NCI-H2227 (cell line): ENCODE results near the gene TIPIN.
"Not testable (repeated sequence)": the region's sequence is repeated elsewhere in the genome, so short reads cannot be mapped to it uniquely, and the experiment has no call there.

Experiments
- DNase-seq: peaks from one replicate; lab custom pipeline; 2025; ENCODE audit not compliant: unreplicated experiment; lab: John Stamatoyannopoulos, UW

TIPIN gene, protein sequence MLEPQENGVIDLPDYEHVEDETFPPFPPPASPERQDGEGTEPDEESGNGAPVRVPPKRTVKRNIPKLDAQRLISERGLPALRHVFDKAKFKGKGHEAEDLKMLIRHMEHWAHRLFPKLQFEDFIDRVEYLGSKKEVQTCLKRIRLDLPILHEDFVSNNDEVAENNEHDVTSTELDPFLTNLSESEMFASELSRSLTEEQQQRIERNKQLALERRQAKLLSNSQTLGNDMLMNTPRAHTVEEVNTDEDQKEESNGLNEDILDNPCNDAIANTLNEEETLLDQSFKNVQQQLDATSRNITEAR

DNA sequence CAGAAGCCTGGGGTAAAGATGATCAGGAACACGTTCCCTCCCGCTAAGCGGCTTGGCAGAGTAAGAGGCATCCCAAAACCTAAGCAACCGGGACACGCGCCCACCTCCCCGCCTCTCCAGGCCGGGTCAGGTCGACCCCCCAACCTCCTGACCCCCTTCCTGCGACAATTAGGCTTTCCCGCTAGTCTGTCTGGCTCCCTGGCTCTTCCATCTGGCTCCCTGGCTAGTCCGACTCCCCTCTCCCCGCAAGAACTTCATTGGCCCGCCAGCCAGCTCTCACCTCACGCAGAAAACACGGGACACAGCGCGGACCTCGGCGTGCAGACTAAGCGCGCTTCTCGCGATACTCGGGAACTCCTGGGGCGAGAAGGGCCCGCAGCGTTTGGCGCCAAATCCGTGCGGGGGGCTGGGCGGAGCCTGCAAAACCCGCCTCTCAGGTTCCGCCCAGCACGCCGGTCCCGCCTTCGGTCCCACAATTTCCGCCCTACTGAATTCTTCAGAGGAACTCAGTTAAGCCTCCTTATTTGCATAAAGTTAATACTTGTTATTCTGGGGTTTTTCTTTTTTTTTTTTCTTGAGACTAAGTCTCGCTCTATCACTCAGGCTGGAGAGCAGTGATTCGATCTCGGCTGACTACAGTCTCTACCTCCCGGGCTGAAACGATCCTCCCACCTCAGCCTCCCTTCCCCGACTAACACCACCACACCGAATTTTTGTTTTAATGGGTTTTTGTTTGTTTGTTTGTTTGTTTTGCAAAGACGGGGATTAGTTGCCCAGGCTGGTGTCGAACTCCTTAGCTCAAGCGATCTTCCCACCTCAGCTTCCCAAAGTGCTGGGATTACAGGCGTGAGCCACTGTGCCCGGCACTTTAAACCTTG, at the start of gene TIPIN:
TSS of gene TIPIN (minus strand) at position 327 of the 878 bp plus-strand sequence. CDS start 3,738 bp downstream, outside the sequence.
- DNase-seq = peak; percentile 95

- no peak for DNase-seq
Measured at GRCh38 chr15:66405615-66406014, 49.1 kb upstream of the TIPIN start.

- no peak for DNase-seq
Measured at GRCh38 chr15:66405007-66405406, 48.5 kb upstream of the TIPIN start.

- DNase-seq = no peak
Measured at GRCh38 chr15:66404532-66404931, 48.0 kb upstream of the TIPIN start.

GRCh38 chr15:66404122-66404521, 47.6 kb upstream of the TIPIN start:
- DNase-seq = no peak

- DNase-seq = no peak
Measured at GRCh38 chr15:66403323-66403722, 46.8 kb upstream of the TIPIN start.

DNA sequence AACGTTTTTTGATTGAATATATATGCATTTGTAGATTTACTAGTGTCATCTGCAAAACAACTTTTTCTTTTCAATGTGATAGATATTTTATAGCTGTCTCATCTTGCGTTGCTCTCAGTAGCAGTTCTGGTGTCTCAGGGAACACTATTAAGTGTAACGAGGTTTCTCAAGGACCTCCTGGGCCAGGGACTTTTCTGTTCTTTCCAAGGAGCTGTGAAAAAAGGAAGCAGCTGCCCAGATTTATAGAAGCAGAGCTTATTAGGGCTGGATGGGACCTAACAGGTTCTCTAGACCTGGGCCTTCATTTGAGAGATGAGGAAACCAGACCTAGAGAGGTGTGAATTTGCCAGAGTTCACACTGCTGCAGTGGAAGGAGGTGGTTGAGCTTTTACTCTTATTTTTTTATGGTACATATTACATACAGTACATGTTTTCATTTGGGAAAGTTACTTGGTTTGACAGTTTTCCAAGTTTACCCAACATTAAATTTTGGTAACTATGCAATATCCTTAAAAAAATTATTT, 46.3 kb upstream of the TIPIN start:
- no peak for DNase-seq

DNA sequence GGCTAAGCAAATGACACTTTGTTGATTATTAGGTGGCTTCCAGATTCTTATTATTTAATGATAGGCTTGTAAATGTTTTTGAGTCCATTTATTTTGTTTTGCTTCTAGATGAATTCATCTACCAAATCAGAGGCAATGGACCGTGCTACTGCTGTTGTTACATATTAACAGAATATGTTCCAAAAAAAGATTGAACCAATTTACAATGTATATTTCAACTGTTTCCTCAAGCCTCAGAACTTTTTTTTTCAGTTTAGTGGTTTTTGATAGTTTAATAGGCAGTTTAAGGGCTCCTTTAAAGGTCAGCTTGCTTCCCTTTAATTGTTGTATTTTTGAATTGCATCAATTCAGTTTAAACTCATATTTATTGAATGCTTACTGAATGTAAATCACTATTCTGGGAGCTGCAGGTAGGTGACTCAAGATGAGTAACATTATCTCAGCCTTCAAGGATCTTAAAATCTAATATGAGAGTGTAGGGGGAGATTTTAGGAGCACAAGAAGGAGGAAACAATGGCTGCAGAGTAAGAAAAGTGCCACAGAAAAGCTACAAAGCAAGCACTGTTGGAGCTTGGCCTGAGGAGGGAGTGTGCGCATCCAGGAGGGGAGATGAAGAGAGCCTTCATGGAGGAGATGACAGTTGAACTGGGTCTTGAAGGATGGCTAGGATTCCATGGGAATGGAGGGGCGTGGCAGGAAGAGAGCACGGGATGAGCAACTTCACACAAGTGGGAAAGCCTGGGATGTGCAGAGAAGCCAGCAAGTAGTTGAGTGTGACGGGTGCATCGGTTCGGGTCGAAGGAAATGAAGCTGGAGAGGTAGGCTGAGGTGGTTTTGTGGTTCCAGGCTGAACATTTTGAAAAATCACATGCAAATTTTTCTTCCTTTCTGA, 44.9 kb upstream of the TIPIN start:
- DNase-seq = no peak

- DNase-seq = no peak
Measured at GRCh38 chr15:66400351-66400774, 43.9 kb upstream of the TIPIN start.

DNA sequence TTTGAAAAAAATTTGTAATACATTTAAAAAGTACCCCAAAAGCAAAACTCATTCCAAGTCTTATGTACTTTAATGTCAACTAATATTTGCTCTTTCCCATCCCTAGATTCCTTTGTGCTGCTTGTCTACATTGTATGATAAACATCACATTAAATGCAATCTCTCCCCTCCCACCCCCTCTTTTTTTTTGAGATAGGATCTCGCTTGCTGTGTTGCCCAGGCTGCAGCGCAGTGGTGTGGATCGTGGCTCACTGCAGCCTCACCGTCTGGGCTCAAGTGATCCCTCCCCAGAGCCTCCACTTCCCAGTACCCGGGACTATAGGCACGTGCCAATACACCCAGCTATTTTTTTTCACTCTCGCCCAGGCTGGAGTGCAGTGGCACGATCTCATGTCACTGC, 42.8 kb upstream of the TIPIN start:
- no peak for DNase-seq

- DNase-seq = no peak
Measured at GRCh38 chr15:66394915-66395314, 38.4 kb upstream of the TIPIN start.

DNA sequence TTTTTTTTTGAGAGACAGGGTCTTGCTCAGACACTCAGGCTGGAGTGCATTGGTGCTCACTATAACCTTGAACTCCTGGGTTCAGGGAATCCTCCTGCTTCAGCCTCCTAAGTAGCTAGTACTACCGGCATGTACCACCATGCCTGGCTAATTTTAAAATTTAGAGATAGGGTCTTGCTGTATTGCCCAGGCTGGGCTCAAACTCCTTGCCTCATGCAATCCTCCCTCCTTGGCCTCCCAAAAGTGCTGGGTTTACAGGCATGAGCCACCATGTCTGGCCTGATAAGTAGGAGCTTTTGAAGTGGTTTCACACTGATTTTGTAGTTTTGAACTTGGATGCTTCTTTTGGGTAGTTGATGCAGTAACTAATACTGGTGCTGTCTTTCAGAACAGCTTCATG, 38.0 kb upstream of the TIPIN start:
- DNase-seq = no peak

DNA sequence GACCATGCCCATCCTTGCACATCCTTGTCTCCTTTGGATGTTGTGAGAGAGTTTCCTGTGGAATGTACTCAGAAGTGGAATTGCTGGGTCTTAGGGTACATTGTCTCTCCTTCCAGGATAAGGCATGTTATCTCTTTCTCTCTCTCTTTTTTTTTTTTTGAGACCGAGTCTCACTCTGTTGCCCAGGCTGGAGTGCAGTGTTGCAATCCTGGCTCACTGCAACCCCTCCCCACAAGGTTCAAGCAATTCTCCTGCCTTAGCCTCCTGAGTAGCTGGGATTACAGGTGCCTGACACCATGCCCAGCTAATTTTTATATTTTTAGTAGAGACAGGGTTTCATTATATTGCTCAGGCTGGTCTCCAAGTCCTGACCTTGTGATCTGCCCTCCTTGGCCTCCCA, 36.6 kb upstream of the TIPIN start:
- not testable (repeated sequence) for DNase-seq

GRCh38 chr15:66390678-66391077, 34.2 kb upstream of the TIPIN start:
- no peak for DNase-seq

DNA sequence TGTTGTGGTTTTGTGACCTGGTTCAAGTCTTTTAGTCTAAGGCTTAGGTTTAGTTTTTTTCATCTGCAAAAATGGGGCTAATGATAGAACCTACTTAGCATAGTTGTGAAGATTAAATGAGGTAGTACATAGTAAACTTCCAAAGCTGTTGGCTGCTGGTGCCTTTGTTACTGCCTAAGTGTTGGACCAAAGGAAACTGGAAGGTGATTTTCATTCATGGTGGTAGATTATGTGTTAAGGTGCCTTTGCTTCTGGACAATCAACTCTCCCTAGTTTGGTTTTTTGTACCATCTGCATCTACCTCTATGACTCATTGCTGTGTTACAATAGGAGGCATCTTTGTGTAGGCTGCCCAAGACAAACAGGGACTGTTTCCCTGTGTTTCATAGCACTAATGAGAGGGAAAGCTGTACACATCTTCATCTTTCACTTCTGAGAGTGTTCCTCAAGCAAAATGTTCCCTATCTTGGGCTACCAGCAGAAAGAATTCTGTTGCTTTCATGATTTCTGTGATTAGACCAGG, 33.4 kb upstream of the TIPIN start:
- no peak for DNase-seq

DNA sequence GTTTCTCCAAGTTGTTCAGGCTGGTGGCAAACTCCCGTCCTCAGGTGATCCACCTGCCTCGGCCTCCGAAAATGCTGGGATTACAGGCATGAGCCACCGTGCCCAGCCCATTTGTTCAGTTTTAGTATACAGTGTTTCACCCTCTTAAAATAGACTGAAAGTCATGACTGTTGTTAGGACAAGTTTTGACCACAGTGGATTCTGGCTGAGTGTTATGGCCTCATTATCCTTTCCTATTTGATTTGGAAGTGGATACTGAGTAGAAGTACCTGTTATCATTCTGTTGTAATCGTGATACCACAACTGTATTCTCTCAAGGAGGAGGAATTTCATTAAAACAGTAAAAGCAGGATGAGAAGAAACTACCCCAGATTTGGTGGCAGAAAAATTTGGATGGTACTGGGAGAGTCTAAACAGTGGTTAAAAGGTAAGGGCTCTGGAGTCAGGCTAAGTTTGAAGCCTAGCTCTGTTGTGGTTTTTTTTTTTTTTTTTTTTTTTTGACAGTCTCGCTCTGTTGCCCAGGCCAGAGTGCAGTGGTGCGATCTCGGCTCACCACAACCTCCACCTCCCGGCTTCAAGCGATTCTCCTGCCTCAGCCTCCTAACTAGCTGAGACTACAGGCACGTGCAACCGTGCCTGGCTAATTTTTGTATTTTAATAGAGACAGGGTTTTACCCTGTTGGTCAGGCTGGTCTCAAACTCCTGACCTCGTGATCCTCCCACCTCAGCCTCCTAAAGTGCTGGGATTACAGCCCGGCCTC, 32.8 kb upstream of the TIPIN start:
- no peak for DNase-seq

- DNase-seq = no peak
Measured at GRCh38 chr15:66388576-66388975, 32.1 kb upstream of the TIPIN start.

DNA sequence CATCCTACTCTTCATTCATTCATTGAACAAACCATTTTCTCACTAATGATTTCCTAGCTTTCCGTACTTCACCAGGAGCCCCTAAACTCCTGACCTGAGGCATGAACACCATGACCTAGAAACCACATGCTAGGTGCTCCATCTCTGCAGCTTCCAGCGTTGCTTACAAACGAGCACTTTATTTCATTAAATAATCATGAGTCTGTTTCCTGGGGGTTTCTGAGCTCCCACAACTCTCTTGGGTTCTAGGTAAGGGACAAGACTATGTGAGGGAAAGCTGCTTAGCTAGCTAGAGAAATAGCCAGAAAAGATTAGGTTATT, 31.5 kb upstream of the TIPIN start:
- DNase-seq = no peak

DNA sequence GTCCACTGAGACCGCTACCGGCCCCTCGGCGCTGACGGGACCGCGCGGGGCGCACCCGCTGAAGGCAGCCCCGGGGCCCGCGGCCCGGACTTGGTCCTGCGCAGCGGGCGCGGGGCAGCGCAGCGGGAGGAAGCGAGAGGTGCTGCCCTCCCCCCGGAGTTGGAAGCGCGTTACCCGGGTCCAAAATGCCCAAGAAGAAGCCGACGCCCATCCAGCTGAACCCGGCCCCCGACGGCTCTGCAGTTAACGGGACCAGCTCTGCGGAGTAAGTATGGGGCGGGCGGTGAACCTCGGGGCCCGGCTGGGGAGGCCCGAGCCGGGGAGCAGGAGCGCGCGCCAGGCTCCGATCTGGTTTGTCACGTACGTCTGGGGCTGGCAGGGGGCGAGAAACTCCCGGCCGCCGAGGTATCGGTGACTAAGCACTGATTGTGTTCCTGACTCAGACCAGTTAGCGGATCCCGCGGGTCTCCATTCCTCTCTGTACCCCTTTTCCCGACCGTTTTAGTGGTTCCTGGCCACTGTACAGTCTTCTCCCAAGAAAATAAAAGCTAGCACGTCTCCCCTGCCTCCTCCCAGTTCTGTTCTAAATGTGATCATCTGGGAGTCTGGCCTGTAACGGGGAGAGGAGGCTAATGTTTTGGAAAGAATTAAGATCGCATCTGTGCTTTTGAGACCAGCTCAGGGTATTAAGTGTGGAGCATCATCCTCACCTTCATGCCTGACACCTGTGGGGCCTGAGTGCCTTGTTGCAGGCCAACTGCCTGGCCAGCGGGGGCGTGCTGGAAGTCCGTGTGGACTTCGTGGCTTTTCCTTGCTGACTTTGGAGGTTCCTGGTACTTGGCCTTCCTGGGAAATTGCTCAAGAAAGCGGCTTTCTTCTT, 30.9 kb upstream of the TIPIN start:
- peak; percentile 31 for DNase-seq
